Heart left ventricle (tissue), 16 donors: ENCODE results near the gene RNF38. TPM values are rescaled to one million over a fixed set of nuclear protein-coding genes. Genes with fewer than 3 reads are reported as not detected.

Experiments used
- ATAC-seq, 4 donors: fragments of 200-7000 bp; cut with Tn5 transposase; one replicate each; pipeline ENCODE4 v1.9.1; 2020 to 2022; ENCODE audit warnings: moderate library complexity in 4 of 4, mild to moderate bottlenecking in 3 of 4, moderate number of reproducible peaks in 1 of 4
- DNase-seq, 5 donors: peaks; one replicate each; pipeline ENCODE4 v3.0.0-alpha.2; 2020
- H3K27ac ChIP-seq, 12 donors: fragments of 200-600 bp; sonication (generic) in 4 of 12; one replicate each; pipeline versions ENCODE4 v1.5.0 to v1.8.0; 2016 to 2022; ENCODE audit warnings: mild to moderate bottlenecking in 2 of 12
- H3K27me3 ChIP-seq, 9 donors: fragments of 200-600 bp; sonication (generic) in 2 of 9; one replicate each; pipeline versions ENCODE4 v1.5.1 to v1.8.0; 2016 to 2022; ENCODE audit warnings: mild to moderate bottlenecking in 3 of 9
- H3K36me3 ChIP-seq, 9 donors: fragments of 200-600 bp; sonication (generic) in 2 of 9; one replicate each; pipeline versions ENCODE4 v1.5.0 to v1.8.0; 2018 to 2022; ENCODE audit warnings: mild to moderate bottlenecking in 2 of 9
- H3K4me1 ChIP-seq, 12 donors: fragments of 200-600 bp; sonication (generic) in 4 of 12; one replicate each; pipeline versions ENCODE4 v1.5.0 to v1.8.0; 2016 to 2022; ENCODE audit warnings: mild to moderate bottlenecking in 3 of 12
- H3K4me3 ChIP-seq, 12 donors: fragments of 200-600 bp; sonication (generic) in 4 of 12; one replicate each; pipeline versions ENCODE4 v1.5.0 to v1.8.0; 2017 to 2022; ENCODE audit warnings: mild to moderate bottlenecking in 9 of 12, moderate library complexity in 4 of 12
- H3K9me3 ChIP-seq, 12 donors: fragments of 200-600 bp; sonication (generic) in 4 of 12; one replicate each; pipeline versions ENCODE4 v1.5.0 to v1.8.0; 2016 to 2022; ENCODE audit warnings: mild to moderate bottlenecking in 1 of 12
- CTCF ChIP-seq, 12 donors: fragments of 200-600 bp; sonication (generic) in 4 of 12; IDR thresholded peaks; one replicate each; pipeline versions ENCODE4 v1.5.0 to v1.8.0; 2018 to 2022; ENCODE audit warnings: antibody characterized with exemption in 12 of 12, mild to moderate bottlenecking in 5 of 12
- POLR2A ChIP-seq, 2 donors: fragments of 450-650 bp; IDR thresholded peaks; one replicate each; pipeline ENCODE4 v1.6.1; 2017; ENCODE audit warnings: antibody characterized with exemption in 2 of 2, mild to moderate bottlenecking in 2 of 2, moderate library complexity in 2 of 2
- WGBS, 4 donors: extraction: QIAGEN DNeasy Blood & Tissue Kit in 2 of 4; methylation state at CpG; one replicate each; pipeline versions ENCODE4 v1.1.5 to v1.1.7; 2013 to 2018; 5-methylcytosine and 5-hydroxymethylcytosine counted together
- intact Hi-C, 10 donors: fragments of 100-400 bp; cut with DNase I; formaldehyde crosslinking; loops; one replicate each; pipeline versions ENCODE4 v1.11.1 to v1.14.2; 2022
- polyA plus RNA-seq, 2 donors: library from polyadenylated mRNA; stranded (reverse); fragments of 200-250 nt; gene quantifications; one replicate each; pipeline ENCODE4 v1.2.3, GENCODE V29; 2013
- total RNA-seq, 9 donors: library from RNA; depleted of rRNA in 2 of 9; stranded (reverse); fragments of >200 nt in 2 of 9; fragmentation: NEBNext Ultra II Directional in 3 of 9; extraction: Animal tissue kit (Norgen Biotek cat#: 25700) in 3 of 9; gene quantifications; one replicate each; pipeline versions ENCODE4 v1.1.0 to v1.2.4, GENCODE V29; 2016 to 2023
- donor health status: ischemic (EF 13 %, LVEDD 7.1; RV severe dilation, severe dysfunction).
- donor health status: healthy with polysubstance abuse.
- donor health status: DM: no; HTN: yes; CAD: no.
- donor health status: DM: no; HTN: no; CAD: no.
- donor health status: ischemic (EF 25% LVEDD 6.9; RV normal size, moderate dysfunction).
- donor health status: ischemic (EF 25% LVEDD 5.7; RV mildly dilated, moderate dysfunction).
- donor health status: healthy.
- donor health status: DM: yes; HTN: yes; CAD: no.
- donor health status: ischemic (EF 35%, LVEDD 5.7; RV mildly dilated, moderate dysfunction).
- donor health status: nonischemic (EF 11% LVEDD 7.7; RV severe dilation, severe dysfunction).
- donor health status: DM: yes; HTN: yes; CAD: no.
- donor health status: PGD.
- donor health status: ischemic (EF 29% LVEDD 5.4; RV normal size, mild dysfunction).
- donor health status: nonischemic (EF 23%, LVEDD 6.1; RV moderate dilation, normal function).

Gene RNF38
- total and polyA plus RNA-seq, 11 donors = 6.0 to 49.0 (median 30.2) TPM

GRCh38 chr9:36444203-36444602 lies 44.1 kb upstream of the RNF38 start:
- Histone ChIP-seq H3K9me3 (no peaks in the 10 kb centered on the region), H3K4me1 (peaks cover 0 to 55% (median 24%) of the 10 kb centered on the region in 12 donors), H3K27ac (no peak overlapping the region), H3K36me3 (no peaks in the 10 kb centered on the region), H3K4me3 (no peak overlapping the region), H3K27me3 (no peaks in the 10 kb centered on the region)
- TF ChIP-seq CTCF (IDR thresholded peaks at IDR 0.05) (no peak), POLR2A (IDR thresholded peaks at IDR 0.05) (no peak)
- no peak for DNase-seq
- WGBS, 4 donors = 74 to 82% (median 79%) methylated on average over 2 of the region's 2 CpGs
- intact Hi-C loops = loop anchor here in 1 of 10 donors (10.0 kb wide), 1 partner anchor 51 kb away; no protein-coding TSS in a partner anchor
- no peak for ATAC-seq

- Histone ChIP-seq H3K4me3 (no peak overlapping the region), H3K9me3 (no peaks in the 10 kb centered on the region), H3K4me1 (peaks cover 0 to 50% (median 20%) of the 10 kb centered on the region in 12 donors), H3K36me3 (no peaks in the 10 kb centered on the region), H3K27ac (no peak overlapping the region), H3K27me3 (no peaks in the 10 kb centered on the region)
- WGBS, 4 donors = 78 to 86% (median 79%) methylated on average over 4 of the region's 4 CpGs
- TF ChIP-seq CTCF (IDR thresholded peaks at IDR 0.05) (no peak), POLR2A (IDR thresholded peaks at IDR 0.05) (no peak)
- intact Hi-C loops = loop anchor here in 1 of 10 donors (10.0 kb wide), 1 partner anchor 51 kb away; no protein-coding TSS in a partner anchor
- DNase-seq = no peak
- no peak for ATAC-seq
These were observed 43.5 kb upstream of the RNF38 start for GRCh38 chr9:36443581-36443980.

GRCh38 chr9:36442710-36443109 lies 42.6 kb upstream of the RNF38 start:
- ATAC-seq = peak in 2 of 4 donors; percentile 41 to 51

GRCh38 chr9:36441966-36442365 lies 41.9 kb upstream of the RNF38 start:
- ATAC-seq (no peak), DNase-seq (no peak)
- Histone ChIP-seq H3K36me3 (no peaks in the 10 kb centered on the region), H3K27ac (no peak overlapping the region), H3K9me3 (no peaks in the 10 kb centered on the region), H3K4me1 (peaks cover 0 to 42% (median 21%) of the 10 kb centered on the region in 12 donors), H3K27me3 (no peaks in the 10 kb centered on the region), H3K4me3 (no peak overlapping the region)
- WGBS, 4 donors = 22 to 34% (median 25%) methylated on average over 2 of the region's 2 CpGs
- intact Hi-C loops = loop anchor here in 1 of 10 donors (10.0 kb wide), 1 partner anchor 53 kb away; no protein-coding TSS in a partner anchor
- TF ChIP-seq POLR2A (IDR thresholded peaks at IDR 0.05) = no peak
- no peak for TF ChIP-seq CTCF (IDR thresholded peaks at IDR 0.05)

More at GRCh38 chr9:36442710-36443109, 42.6 kb upstream of the RNF38 start:
- no peak for TF ChIP-seq CTCF (IDR thresholded peaks at IDR 0.05)
- no peak for TF ChIP-seq POLR2A (IDR thresholded peaks at IDR 0.05)
- DNase-seq = no peak
- Histone ChIP-seq H3K9me3 (no peaks in the 10 kb centered on the region), H3K4me3 (no peak overlapping the region), H3K36me3 (no peaks in the 10 kb centered on the region), H3K4me1 (peaks cover 0 to 45% (median 19%) of the 10 kb centered on the region in 12 donors), H3K27ac (no peak overlapping the region), H3K27me3 (no peaks in the 10 kb centered on the region)
- intact Hi-C loops = loop anchor here in 1 of 10 donors (10.0 kb wide), 1 partner anchor 52 kb away; no protein-coding TSS in a partner anchor
- 89 to 94% (median 94%) methylated on average over 6 of the region's 6 CpGs for WGBS, 4 donors
